Esophagus squamous epithelium (tissue), 4 donors: Measurements from ENCODE around the gene CCDC179.

Source experiments
- CTCF ChIP-seq, 6 experiments: fragments of 450-650 bp in 4 of 6; fragments of 200-600 bp in 2 of 6; sonication (generic) in 2 of 6; IDR thresholded peaks; one replicate each; pipeline ENCODE4 v1.5.1; 2016 to 2019; ENCODE audit warnings: antibody characterized with exemption in 6 of 6, mild to moderate bottlenecking in 4 of 6, moderate library complexity in 4 of 6
- POLR2A ChIP-seq, 4 donors: fragments of 450-650 bp; IDR thresholded peaks; one replicate each; pipeline ENCODE4 v1.6.1; 2017; ENCODE audit warnings: antibody characterized with exemption in 4 of 4, mild to moderate bottlenecking in 4 of 4, moderate library complexity in 3 of 4

- TF ChIP-seq POLR2A (IDR thresholded peaks at IDR 0.05): no peak
- no peak for TF ChIP-seq CTCF (IDR thresholded peaks at IDR 0.05)
These were observed 9.1 kb upstream of the CCDC179 start for GRCh38 chr11:22869325-22869724.
